HG03571 (cell line): ENCODE measurements around the gene MAP3K6.
"Not testable (repeated sequence)": the region's sequence is repeated elsewhere in the genome, so short reads cannot be mapped to it uniquely, and the experiment has no call there.

Source experiments
- ATAC-seq: cut with Tn5 transposase; IDR thresholded peaks from one replicate; pipeline ENCODE4 v1.9.1; 2021; ENCODE audit not compliant: unreplicated experiment

Gene MAP3K6, protein sequence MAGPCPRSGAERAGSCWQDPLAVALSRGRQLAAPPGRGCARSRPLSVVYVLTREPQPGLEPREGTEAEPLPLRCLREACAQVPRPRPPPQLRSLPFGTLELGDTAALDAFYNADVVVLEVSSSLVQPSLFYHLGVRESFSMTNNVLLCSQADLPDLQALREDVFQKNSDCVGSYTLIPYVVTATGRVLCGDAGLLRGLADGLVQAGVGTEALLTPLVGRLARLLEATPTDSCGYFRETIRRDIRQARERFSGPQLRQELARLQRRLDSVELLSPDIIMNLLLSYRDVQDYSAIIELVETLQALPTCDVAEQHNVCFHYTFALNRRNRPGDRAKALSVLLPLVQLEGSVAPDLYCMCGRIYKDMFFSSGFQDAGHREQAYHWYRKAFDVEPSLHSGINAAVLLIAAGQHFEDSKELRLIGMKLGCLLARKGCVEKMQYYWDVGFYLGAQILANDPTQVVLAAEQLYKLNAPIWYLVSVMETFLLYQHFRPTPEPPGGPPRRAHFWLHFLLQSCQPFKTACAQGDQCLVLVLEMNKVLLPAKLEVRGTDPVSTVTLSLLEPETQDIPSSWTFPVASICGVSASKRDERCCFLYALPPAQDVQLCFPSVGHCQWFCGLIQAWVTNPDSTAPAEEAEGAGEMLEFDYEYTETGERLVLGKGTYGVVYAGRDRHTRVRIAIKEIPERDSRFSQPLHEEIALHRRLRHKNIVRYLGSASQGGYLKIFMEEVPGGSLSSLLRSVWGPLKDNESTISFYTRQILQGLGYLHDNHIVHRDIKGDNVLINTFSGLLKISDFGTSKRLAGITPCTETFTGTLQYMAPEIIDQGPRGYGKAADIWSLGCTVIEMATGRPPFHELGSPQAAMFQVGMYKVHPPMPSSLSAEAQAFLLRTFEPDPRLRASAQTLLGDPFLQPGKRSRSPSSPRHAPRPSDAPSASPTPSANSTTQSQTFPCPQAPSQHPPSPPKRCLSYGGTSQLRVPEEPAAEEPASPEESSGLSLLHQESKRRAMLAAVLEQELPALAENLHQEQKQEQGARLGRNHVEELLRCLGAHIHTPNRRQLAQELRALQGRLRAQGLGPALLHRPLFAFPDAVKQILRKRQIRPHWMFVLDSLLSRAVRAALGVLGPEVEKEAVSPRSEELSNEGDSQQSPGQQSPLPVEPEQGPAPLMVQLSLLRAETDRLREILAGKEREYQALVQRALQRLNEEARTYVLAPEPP (N-terminal part only)

DNA sequence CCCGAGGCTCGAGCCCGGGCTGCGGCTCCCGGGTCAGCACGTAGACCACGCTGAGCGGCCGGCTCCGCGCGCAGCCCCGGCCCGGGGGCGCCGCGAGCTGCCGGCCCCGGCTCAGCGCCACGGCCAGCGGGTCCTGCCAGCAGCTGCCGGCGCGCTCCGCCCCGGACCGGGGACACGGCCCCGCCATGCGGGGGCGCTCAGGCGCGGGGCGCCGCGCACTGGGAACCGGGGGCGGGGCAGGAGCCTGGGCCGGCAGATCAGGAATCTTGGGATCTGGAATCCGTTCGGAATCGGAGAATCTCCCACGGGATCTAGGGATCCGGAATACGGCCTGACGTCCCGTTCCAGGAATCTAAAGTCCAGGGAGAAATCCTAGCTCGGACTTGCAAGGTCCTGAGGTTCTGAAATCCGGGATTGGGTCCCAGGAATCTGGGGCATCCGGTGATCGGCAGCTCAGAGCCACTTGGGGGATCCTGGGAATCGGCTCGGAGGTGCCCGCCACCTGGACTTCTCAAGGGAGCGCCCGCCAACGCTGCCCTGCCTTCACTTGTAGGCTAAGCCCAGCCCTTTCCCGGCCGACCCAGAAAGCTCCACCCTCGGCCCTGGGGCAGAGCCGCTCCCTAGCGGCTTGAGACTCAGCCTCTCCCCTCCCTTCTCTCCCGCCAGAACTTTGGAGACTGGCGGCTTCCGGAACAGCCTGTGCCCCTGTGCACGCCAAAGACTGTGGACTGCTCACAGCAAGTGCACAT lies at the start of gene MAP3K6:
Gene MAP3K6, minus strand, starts transcription at position 551 of the 749 bp plus-strand sequence. Its CDS starts 364 bp downstream, at position 187.
- no peak for ATAC-seq

DNA sequence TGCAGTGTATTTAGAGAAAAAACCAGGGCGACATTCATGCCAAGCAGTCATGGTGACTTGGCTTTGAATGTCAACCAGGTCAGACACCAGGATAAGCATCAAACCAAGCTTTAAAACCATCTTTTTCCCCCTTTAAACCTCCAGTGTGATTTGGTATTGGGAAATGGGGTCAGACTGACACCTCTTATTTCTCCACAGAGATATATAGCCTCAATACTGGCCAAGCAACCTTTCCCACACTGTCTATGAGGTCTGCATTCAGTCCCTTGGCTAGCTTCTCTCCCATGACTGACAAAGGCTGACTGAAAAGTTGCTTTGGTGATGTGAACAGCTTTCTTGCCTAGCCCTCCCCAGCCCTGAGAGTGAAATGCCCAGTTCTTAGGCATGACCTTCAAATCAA lies 47.3 kb upstream of the MAP3K6 start:
- no peak for ATAC-seq

DNA sequence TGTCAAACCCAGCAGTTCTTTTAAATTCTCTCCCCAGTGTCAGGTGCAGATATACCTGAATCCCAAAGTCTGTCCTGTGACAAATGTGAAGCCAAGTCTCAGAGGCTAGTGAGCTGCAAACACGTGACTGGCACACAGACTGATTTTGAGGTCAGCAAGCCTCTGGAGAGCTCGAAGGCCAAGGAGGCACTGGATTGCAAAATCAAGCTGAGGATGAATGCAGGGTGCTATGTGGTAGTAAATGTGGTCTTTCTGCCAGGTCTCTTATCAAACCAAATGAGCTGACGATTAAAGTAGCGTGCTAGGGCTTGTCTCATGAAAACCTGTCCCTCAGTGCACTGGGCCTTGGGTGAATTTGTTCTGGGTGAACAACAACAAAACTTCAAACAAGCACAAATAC lies 46.2 kb upstream of the MAP3K6 start:
- ATAC-seq, result no peak

DNA sequence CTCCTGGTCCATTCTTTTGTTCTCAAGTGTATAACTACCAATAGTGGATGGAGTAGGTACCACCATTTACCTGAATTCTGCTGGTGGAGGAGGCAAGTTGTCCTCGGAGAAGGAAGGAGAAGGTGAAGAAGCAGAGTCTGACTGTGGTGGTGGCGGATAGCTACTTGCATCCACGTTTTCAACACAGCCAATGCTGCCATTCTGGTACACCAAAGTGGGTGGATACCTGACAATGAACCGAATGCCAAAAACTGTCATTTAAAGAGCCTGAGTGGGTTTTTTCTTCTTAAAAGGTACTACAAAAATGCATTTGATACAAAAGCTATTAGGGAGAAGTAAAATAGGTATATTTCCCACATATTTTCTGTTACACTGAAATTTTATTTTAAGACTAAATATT lies 45.7 kb upstream of the MAP3K6 start:
- ATAC-seq, result no peak

DNA sequence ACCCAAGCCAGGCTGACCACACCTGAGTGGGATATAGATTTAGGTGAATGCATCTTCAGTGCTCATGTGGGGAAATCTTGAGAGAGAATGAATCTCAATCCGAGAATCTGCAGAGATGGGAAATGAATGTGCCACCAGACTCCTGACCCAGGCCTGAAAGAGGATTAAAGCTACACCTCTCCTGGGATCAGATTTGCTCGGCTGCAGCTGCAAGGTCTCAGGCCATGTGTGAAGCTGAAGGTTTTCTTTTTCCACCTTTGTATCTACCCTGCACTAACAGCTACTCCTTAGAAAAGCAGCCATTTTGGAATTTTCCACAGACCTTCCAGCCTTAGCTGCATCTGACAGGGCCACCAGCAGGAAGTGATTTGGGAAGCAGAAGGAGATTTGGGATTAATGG lies 43.9 kb upstream of the MAP3K6 start:
- no peak for ATAC-seq

DNA sequence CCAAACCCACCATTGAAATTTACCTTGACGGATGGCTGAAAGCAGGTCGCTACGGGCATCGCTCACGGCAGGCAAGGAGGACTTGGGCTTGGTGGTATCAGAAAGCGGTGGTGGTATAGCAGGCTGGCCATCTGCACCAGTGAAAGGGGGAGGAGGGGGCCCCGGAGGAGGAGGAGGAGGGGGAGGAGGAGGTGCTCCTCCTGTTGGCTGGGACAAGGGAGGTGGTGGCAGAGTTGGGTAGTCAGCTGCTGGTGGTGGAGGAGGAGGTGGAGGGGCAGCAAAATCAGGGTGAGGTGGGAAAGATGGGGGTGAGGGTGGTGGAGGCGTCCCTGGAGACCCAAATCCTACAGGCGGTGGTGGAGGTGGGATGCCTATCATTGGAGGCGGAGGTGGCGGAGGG lies 42.9 kb upstream of the MAP3K6 start:
- ATAC-seq, result no peak

DNA sequence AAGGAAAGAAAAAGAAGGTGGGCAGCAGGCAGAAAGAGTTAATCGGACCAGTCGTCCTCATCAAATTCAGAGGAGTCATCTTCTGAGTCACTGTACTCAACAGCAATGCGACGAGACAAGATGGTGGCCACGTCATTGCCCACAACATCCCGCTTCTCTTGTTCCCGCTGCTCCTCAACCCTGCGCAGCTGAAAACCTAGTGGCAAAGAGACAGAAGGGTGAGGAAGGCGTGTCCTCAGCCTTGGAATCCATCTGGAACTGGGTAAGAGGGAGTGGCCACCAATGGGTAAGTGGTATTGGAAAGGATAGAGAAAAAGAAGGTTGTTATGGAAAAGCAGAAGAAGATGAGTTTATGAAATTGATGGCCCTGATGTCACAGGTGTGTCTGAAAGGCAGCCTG lies 41.4 kb upstream of the MAP3K6 start:
- no peak for ATAC-seq

DNA sequence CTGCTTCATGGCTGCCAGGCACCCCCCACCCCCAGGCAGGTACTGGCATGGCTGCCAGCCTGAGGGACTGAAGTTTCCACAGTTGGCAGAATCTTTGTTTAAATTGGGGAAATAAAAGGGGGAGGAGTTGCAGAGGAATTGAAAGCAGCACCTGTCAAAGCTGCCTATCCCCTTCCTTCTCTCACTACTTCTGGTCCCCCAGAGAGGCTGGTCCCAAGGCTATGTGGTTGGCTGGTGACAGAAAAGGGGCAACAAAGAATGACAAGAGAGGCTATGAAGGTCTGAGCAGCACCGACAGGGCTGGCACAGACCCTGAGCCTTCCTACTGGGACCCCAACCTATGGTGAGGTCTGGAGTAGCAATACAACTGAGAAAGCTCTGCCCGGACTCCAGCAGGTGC lies 40.0 kb upstream of the MAP3K6 start:
- not testable (repeated sequence) for ATAC-seq

DNA sequence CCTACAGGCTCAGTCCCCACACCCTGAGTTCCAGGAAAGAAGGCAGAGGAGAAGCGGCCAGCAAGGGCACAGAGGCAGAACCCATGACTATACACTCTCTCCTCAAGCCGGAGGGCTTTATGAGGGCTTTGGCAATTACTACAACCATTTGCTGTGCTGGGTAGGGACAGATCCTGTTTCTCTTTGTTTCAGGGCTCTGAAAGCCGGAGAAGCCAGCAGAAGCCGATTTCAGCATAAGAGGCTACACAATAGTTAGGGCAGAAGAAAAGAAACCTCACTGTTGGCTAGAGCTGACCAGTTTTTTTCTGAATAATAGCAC lies 39.6 kb upstream of the MAP3K6 start:
- ATAC-seq, result no peak

DNA sequence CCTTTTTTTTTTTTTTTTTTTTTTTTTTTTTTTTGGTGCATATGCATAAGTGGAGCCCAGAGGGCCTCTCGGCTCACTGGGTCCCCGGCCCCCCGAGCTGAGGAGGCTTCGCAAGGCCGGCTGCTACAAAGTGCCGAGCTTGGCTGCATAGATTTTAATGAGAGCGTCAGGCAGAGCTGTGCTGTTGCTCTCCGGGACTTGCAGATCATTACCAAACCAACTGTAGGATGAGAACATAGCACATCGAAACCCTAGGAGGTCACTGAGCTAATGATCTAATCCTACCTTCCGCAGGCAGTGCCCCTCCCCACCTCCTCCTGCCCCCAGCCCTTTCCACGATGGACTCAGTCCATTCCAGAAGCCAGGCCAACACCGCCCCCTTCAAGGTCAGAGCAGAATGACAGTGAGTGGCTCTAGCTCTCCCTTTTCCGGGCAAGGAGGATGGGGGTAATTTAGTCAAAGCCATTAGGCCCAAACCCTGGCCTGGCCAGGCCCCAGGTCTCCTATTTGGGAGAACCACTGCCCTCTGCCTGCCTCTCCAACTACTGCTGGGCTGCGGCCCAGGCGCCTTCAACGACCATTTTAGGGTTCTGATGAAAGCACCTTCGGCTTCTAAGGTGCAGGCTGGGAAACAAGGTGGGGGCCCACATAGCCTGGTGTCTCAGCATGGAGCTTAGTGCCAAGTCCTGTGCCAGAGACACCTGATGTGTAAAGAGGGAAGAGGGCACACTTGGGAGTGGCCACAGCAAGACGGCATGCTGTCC lies 39.0 kb upstream of the MAP3K6 start:
- not testable (repeated sequence) for ATAC-seq

DNA sequence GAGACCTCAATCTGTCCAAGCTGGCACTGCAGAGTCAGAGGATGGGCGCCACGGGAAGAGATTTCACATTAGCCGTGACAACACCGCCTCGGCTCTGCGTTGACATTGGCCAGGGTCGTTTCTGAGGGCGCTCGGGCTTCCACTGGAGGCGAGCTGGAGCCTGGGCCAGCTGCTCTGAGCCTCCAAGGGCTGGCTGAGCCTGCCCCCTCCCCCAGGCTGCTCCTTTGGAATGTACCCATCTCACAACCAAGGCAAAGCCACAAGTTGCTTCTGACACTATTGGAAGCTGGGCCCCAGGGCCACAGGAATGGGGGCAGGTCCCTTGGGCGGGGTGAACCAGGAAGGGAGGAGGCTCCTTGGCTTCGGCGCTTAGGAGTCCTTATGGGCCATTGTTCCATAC lies 38.3 kb upstream of the MAP3K6 start:
- no peak for ATAC-seq

DNA sequence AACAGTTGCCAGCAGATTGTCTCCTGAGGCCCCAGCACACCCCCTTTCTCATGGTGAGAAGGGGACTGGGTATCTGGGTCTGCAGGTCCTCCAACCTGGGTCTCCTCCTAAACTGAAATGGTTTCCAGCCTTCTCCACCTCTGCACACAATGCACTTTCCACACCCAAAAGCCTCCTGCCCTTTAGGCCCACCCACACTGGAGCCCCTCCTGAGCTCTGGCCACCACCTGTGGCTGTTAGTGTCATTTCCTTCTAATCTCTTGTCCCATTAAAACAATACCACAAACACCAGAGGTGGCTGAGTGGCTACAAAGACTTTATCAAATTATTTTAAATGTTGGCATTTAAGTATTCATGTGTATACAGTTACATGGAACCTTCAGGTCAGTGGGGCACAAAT lies 37.2 kb upstream of the MAP3K6 start:
- ATAC-seq, result no peak

DNA sequence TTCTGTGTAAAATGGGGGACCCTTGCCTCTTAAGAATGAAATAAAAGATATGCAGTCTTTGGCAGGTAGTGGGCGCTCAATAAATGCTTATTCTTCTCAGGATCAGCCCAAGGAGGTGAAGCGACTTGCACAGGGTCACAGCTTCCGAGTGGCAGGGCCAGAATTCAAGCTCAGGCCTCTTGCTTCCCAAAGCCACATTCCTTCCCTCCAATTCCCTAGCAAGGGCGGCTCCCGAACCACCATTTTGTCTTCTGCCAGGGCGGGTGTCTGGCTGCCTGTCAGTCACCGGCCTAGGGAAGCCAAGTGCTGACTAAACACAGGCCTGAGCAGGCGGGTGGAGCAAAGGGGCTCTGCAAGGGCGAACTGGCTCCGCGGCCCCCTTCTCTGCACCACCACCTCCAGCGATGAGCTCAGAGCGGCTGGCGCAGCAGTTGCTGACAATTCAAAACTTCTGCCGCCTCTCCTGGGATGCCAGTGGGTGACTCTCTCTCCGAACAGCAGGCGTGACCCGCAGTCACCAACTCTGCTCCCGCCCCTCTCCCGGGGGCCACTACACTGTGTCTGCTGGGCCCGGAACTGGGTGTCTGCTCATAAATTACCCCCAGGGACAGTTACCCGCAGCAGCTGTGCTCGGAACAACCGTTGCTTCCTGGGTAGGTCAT lies 36.4 kb upstream of the MAP3K6 start:
- ATAC-seq, result no peak

DNA sequence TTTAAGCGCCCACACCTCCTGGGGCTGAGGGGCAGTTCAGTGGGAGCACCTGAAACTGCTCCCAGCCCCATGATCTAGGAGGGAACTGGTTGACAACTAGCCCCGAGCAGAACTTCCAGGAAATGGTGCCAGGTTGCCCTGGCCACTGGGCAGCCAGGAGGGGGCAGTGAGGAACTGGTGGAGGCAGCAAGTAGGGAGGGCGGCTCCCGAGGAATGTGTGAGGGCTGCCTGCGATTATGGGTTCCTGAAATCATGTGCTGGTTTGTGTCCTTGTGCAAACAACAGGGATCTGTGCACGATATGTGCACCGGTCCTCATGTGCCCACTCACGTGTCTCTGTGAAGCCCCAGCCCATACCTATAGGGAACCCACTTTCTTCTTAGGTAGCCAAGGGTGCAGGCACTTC lies 35.6 kb upstream of the MAP3K6 start:
- ATAC-seq, result no peak

DNA sequence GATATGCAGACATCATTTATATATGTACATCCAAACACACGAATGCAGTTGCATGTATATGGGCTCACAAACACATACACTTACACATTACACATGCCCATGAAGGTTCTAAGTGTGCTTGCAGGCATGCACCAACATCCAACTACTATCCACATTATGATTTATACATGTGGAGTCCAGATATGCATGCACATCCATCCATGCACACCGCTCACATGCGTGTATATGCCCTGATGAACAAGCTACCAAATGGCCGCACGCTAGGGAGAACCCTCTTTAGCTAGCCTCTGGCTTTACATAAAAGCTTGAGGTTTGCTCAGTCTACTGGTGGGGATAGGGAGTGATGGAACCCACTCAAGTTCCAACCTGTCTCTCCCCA lies 34.2 kb upstream of the MAP3K6 start:
- no peak for ATAC-seq

DNA sequence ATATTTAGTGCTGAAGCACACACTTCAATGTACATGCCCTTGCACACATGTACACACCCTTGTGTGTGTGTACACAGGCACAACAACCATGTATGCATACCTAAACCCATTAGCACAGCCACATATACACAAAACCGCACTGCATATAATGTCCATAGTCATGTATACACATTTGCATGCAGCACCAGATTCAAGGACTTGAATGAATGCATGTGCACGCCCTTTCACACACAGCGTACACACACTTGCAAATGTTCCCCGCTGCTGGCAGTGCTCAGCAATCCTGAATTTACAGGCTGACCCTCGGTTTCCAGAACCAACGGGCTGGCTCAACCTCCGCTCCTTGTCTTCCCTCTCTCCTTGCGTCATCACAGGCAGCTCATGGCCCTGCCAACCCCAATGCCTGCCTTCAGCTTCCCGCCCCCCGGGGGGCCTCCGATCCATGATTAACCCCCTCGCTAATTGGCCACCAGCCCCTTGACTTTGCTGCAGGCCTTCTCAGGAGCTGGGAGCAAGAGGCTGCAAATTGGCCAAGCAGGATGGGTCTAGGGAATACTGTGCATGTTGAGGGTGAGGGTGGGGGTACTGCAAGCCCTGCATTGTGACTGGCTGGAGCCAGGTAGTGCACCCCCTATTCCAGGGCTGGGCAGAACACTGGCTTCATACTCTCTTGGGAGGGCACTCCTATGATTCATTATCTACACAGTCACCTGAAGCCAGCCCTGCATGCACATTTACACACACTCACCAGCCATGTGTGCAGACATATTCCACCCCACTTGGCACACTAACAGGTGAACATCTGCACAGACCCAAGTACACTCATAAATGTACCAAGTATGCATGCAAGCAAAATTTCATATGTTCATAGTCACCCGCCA lies 33.6 kb upstream of the MAP3K6 start:
- no peak for ATAC-seq

DNA sequence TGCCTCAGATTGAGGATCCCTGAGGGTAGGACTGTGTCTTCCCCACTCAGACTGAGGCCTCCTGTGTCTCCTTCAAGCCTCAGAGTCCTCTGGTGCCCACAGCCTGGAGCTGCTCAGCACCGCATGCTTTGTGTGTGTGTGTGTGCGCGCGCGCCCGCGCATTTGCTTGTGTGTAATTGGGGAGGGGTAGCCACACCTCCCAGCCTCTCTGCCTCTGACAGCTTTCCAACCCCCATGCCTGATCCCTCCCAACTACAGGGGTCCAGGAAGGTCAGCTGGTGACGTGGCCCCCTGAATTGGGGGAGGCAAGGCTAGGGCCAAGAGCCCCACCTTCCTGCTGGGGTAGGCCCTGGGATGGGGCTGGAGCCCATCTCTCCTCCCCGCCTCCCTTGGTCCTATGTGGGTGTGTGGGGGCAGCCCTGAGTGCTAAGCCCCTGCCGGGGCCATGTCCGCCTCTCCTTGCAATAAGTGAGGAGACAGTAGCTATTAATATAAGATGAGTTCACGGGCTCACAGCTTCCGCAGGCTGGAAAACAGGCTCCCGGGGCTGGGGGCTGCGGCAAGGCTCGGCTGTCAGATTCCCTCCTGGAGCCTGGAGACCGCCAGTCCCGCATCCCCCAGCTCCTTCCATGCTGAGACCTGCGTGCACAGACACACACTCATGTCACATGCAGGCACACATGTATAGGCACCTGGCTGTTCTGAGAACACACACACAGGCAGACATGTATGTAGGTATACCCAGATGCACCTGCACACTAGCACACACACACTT lies 32.7 kb upstream of the MAP3K6 start:
- ATAC-seq, result no peak
